Panc1 (cell line): ENCODE results near the gene TMEM81. TPM values are rescaled to one million over a fixed set of nuclear protein-coding genes. Genes with fewer than 3 reads are reported as not detected.

Experiments
- ATAC-seq: fragments of 200-7000 bp; cut with Tn5 transposase; 2 replicates; pipeline ENCODE4 v1.9.1; 2020; ENCODE audit warnings: mild to moderate bottlenecking, moderate library complexity
- BruUV-seq: library from RNA; stranded (reverse); fragments of 400-500 nt; replicated peaks from 2 replicates; lab custom pipeline; 2021; lab: Mats Ljungman, UMichigan
- CTCF ChIA-PET: fragments of 300-600 bp; sonication (Branson Sonifier 250); formaldehyde crosslinking; loops from one replicate; lab custom pipeline; 2022; ENCODE audit warnings: antibody characterized with exemption; lab: Charles Lee
- POLR2A ChIA-PET: fragments of 300-600 bp; sonication (Branson Sonifier 250); formaldehyde crosslinking; loops from one replicate; lab custom pipeline; 2022; ENCODE audit warnings: antibody characterized with exemption; lab: Charles Lee
- DNase-seq: peaks from one replicate; pipeline ENCODE4 v3.0.0-alpha.2; 2010; ENCODE audit warnings: low read depth, low spot score
- H3K27ac ChIP-seq: 2 replicates; pipeline ENCODE4 v1.5.1; 2011; ENCODE audit warnings: mild to moderate bottlenecking, low read length, inconsistent platforms
- H3K27me3 ChIP-seq: fragments of 200-500 bp; sonication (Bioruptor generic); 2 replicates; pipeline ENCODE4 v1.6.0; 2014; ENCODE audit warnings: low read length, inconsistent platforms; ENCODE audit not compliant: control insufficient read depth, insufficient read depth
- H3K36me3 ChIP-seq: fragments of 200-500 bp; sonication (Bioruptor generic); 2 replicates; pipeline ENCODE4 v1.5.1; 2014; ENCODE audit warnings: inconsistent platforms, mild to moderate bottlenecking, low read length, moderate library complexity; ENCODE audit not compliant: control insufficient read depth, insufficient read depth
- H3K4me1 ChIP-seq: 2 replicates; pipeline ENCODE4 v1.5.1; 2011; ENCODE audit warnings: inconsistent platforms, mild to moderate bottlenecking, low read length, moderate library complexity; ENCODE audit not compliant: control insufficient read depth, insufficient read depth
- H3K4me3 ChIP-seq, 2 experiments: 2 replicates each; pipeline ENCODE4 v1.5.1; 2011 to 2012; ENCODE audit warnings: low read depth in 2 of 2, low read length in 2 of 2, mild to moderate bottlenecking in 2 of 2, inconsistent platforms in 1 of 2, moderate library complexity in 1 of 2
- H3K9me3 ChIP-seq: fragments of 200-500 bp; sonication (Bioruptor generic); 2 replicates; pipeline ENCODE4 v1.5.1; 2014; ENCODE audit warnings: low read depth, mild to moderate bottlenecking, inconsistent platforms, low read length, moderate library complexity; ENCODE audit not compliant: control insufficient read depth, insufficient read depth
- CTCF ChIP-seq: fragments of 450-650 bp; IDR thresholded peaks from 2 replicates; pipeline ENCODE4 v1.5.1; 2017; ENCODE audit warnings: mild to moderate bottlenecking
- POLR2AphosphoS5 ChIP-seq: IDR thresholded peaks from 2 replicates; pipeline ENCODE4 v1.6.1; 2012; ENCODE audit warnings: mild to moderate bottlenecking, low read depth, low read length, moderate library complexity
- REST ChIP-seq, 2 experiments: IDR thresholded peaks; 2 replicates each; pipeline ENCODE4 v1.6.1; 2011 to 2012; ENCODE audit warnings: low read depth in 2 of 2, control low read depth in 1 of 2, low read length in 1 of 2, mild to moderate bottlenecking in 1 of 2, moderate library complexity in 1 of 2; ENCODE audit not compliant: insufficient read depth in 1 of 2
- SIN3A ChIP-seq: IDR thresholded peaks from 2 replicates; pipeline ENCODE4 v1.6.1; 2012; ENCODE audit warnings: low read depth, mild to moderate bottlenecking, low read length, moderate library complexity, borderline replicate concordance; ENCODE audit not compliant: insufficient read depth
- TCF7L2 ChIP-seq: IDR thresholded peaks from 2 replicates; pipeline ENCODE4 v1.6.1; 2011; ENCODE audit warnings: mild to moderate bottlenecking, low read depth, low read length, inconsistent platforms
- in situ Hi-C: cut with HindIII; loops from 2 replicates; pipeline ENCODE4 v1.10.0; 2016; ENCODE audit warnings: low sequenced_read_pairs, low pct_unique_long_range_greater_than_20kb
- intact Hi-C: fragments of 100-400 bp; cut with micrococcal nuclease; formaldehyde crosslinking; loops from one replicate; pipeline ENCODE4 v1.10.0; 2022; ENCODE audit not compliant: unreplicated experiment
- total RNA-seq: library from RNA; stranded (reverse); gene quantifications from one replicate; pipeline ENCODE4 v1.2.1, GENCODE V29; 2021; ENCODE audit not compliant: unreplicated experiment

Gene TMEM81
- total RNA-seq, 1 experiment from 2014 or later = 4.0 TPM

- Histone ChIP-seq H3K4me3 (no peak overlapping the region), H3K27me3 (no peaks in the 10 kb centered on the region; the same call in none of the 2 replicates), H3K4me1 (no peaks in the 10 kb centered on the region), H3K36me3 (no peaks in the 10 kb centered on the region), H3K9me3 (no peaks in the 10 kb centered on the region), H3K27ac (no peak overlapping the region)
- ATAC-seq (no peak), DNase-seq (no peak)
- no TSS peak for BruUV-seq
- in situ Hi-C loops (no loop called here), intact Hi-C loops (no loop called here)
- CTCF ChIA-PET = no interaction called here
- POLR2A ChIA-PET = no interaction called here
- TF ChIP-seq CTCF (no peak), TCF7L2 (no peak), SIN3A (no peak), REST (IDR thresholded peaks at IDR 0.05; ENCODE audit: insufficient read depth in 1 of 2, low read depth in 2 of 2, low read length in 1 of 2) (no peak), POLR2AphosphoS5 (no peak)
Measured at GRCh38 chr1:205038132-205038786, 46.0 kb downstream of the TMEM81 start.

DNA sequence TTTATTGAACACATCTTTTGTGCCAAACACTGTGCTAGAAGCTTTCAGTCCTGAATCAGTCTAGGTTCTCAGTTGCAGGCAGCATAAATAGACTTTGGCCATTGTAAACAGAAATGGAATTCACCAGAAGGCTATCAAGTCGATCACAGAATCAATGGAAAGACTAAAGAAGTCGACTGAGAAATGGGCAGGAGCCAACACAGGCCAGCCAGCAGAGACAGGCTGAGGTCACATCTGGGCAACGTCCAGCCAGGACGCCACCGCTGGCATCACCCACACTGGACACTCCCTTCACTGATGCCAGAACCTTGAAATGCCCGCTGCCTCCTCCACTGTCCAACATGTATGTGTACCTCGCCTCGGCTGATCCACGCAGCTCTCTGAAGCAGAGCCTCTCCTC lies 46.7 kb downstream of the TMEM81 start:
- DNase-seq (no peak), ATAC-seq (no peak)
- no peaks in the 10 kb centered on the region for H3K36me3 ChIP-seq
- no peaks in the 10 kb centered on the region for H3K9me3 ChIP-seq
- H3K4me1 ChIP-seq = no peaks in the 10 kb centered on the region
- no peaks in the 10 kb centered on the region; the same call in none of the 2 replicates for H3K27me3 ChIP-seq
- intact Hi-C loops (no loop called here), in situ Hi-C loops (no loop called here)
- CTCF ChIA-PET = no interaction called here
- no peak overlapping the region for H3K27ac ChIP-seq
- POLR2A ChIA-PET = no interaction called here
- BruUV-seq = no TSS peak
- no peak overlapping the region for H3K4me3 ChIP-seq
- TF ChIP-seq TCF7L2 (no peak), POLR2AphosphoS5 (no peak), CTCF (no peak), SIN3A (no peak), REST (IDR thresholded peaks at IDR 0.05; ENCODE audit: insufficient read depth in 1 of 2, low read depth in 2 of 2, low read length in 1 of 2) (no peak)
